NCI-H146 (cell line): ENCODE measurements around the gene ZNF10.

Experiments used
- DNase-seq: peaks from one replicate; lab custom pipeline; 2025; lab: John Stamatoyannopoulos, UW

Gene ZNF10

DNA sequence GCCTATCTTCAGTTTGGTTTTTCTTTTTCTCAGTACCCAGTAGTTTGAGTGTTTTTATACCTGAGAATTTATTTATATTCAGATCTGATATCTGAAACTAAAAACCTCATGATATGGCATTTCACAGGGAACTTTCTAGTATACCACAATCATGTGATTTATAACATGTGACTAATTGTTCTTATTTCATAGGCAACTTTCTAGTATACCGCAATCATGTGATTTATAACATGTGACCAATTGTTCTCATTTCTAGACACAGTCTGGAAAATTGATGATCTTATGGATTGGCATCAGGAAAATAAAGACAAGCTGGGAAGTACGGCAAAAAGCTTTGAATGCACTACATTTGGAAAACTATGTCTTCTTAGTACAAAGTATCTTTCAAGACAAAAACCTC is 71.5 kb downstream of the ZNF10 start:
- no peak for DNase-seq

DNA sequence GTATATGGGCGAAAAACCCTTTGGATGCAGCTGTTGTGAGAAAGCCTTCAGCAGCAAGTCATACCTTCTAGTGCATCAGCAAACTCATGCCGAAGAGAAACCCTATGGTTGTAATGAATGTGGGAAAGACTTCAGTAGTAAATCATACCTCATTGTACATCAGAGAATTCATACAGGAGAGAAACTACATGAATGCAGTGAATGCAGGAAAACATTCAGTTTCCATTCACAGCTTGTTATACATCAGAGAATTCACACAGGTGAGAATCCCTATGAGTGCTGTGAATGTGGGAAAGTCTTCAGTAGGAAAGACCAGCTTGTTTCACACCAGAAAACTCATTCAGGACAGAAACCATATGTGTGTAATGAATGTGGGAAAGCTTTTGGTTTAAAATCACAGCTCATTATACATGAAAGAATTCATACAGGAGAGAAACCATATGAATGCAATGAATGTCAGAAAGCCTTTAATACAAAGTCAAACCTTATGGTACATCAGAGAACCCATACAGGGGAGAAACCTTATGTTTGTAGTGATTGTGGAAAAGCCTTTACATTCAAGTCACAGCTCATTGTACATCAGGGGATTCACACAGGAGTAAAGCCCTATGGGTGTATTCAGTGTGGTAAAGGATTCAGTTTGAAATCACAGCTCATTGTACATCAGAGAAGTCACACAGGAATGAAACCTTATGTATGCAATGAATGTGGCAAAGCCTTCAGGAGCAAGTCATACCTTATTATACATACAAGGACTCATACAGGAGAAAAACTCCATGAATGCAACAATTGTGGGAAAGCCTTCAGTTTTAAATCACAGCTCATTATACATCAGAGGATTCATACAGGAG is 72.3 kb downstream of the ZNF10 start:
- DNase-seq: no peak

DNA sequence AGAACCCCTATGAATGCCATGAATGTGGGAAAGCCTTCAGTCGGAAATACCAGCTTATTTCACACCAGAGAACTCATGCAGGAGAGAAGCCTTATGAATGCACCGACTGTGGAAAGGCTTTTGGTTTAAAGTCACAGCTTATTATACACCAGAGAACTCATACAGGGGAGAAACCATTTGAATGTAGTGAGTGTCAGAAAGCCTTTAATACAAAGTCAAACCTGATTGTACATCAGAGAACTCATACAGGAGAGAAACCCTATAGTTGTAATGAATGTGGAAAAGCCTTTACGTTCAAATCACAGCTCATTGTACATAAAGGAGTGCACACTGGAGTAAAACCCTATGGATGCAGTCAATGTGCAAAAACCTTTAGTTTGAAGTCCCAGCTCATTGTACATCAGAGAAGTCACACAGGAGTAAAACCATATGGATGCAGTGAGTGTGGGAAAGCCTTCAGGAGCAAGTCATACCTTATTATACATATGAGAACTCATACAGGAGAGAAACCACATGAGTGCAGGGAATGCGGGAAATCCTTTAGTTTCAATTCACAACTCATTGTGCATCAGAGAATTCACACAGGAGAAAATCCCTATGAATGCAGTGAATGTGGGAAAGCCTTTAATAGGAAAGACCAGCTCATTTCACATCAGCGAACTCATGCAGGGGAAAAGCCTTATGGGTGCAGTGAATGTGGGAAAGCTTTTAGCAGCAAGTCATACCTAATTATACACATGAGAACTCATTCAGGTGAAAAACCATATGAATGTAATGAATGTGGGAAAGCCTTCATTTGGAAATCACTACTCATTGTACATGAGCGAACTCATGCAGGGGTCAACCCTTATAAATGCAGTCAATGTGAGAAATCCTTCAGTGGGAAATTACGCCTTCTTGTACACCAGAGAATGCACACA is 73.2 kb downstream of the ZNF10 start:
- no peak for DNase-seq

DNA sequence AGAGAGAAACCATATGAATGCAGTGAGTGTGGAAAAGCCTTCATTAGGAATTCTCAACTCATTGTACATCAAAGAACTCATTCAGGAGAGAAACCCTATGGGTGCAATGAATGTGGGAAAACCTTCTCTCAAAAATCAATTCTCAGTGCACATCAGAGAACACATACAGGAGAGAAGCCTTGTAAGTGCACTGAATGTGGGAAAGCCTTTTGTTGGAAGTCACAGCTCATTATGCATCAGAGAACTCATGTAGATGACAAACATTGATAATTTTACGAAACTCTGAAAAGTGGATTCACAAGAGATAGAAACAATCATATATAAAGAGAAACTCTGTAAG is 73.8 kb downstream of the ZNF10 start:
- DNase-seq: no peak

DNA sequence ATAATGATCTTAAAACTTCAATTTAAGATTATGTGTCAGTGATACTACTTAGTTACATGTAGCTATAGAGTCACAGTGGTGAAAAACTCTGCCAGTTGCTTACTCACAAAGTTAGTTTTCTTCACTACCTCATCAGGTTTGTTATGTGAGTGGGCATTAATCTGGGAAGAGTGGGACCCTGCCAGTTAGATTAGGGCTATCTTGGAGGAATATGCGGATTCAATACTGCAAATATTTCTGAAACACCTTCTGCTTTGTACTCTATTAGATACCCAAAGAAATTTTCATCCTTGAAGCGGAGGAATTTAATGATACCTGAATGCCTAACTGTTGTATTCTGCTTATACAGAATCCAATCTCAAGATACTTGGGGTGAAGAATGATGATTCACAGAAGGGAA is 76.0 kb downstream of the ZNF10 start:
- no peak for DNase-seq
